Mucosa of descending colon (tissue), 3 donors: Measurements from ENCODE around the gene MCMBP. TPM values are rescaled to one million over a fixed set of nuclear protein-coding genes. Genes with fewer than 3 reads are reported as not detected.

Experiments
- ATAC-seq: fragments of 200-7000 bp; cut with Tn5 transposase; one replicate; pipeline ENCODE4 v1.9.1; 2020; ENCODE audit warnings: mild to moderate bottlenecking, moderate library complexity
- DNase-seq, 3 donors: peaks; one replicate each; pipeline ENCODE4 v3.0.0-alpha.2; 2020
- H3K36me3 ChIP-seq: fragments of 200-600 bp; one replicate; pipeline ENCODE4 v1.8.0; 2021; ENCODE audit warnings: low read depth, mild to moderate bottlenecking
- H3K4me1 ChIP-seq: fragments of 200-600 bp; one replicate; pipeline ENCODE4 v1.8.0; 2021; ENCODE audit warnings: low read depth, mild to moderate bottlenecking
- H3K4me3 ChIP-seq: fragments of 200-600 bp; one replicate; pipeline ENCODE4 v1.8.0; 2021; ENCODE audit warnings: mild to moderate bottlenecking
- H3K9me3 ChIP-seq: fragments of 200-600 bp; one replicate; pipeline ENCODE4 v1.8.0; 2021; ENCODE audit warnings: mild to moderate bottlenecking
- intact Hi-C, 2 donors: fragments of 100-400 bp; cut with DNase I in 1 of 2; cut with micrococcal nuclease in 1 of 2; formaldehyde crosslinking; loops; one replicate each; pipeline versions ENCODE4 v1.11.0 to v1.11.1; 2022; cut with DNase I, micrococcal nuclease
- total RNA-seq, 3 donors: library from RNA; stranded (reverse); fragmentation: NEBNext Ultra II Directional in 2 of 3; extraction: Animal tissue kit (Norgen Biotek cat#: 25700) in 2 of 3; gene quantifications; one replicate each; pipeline versions ENCODE4 v1.2.1 to v1.2.4, GENCODE V29; 2021 to 2023
- TF ChIP-seq, protein P1 (sequence below): fragments of 200-600 bp; IDR thresholded peaks from one replicate; pipeline ENCODE4 v1.8.0; 2022; ENCODE audit warnings: antibody characterized with exemption, mild to moderate bottlenecking
- donor health status: DM: no; HTN: no; CAD: no; lungs with moderate emphysema.
- donor health status: DM: no; HTN: no; CAD: no.
- donor health status: DM: no; HTN: yes; CAD: no.

The MCMBP gene
- total RNA-seq, 3 donors from 2014 or later = 38.8 to 50.4 (median 39.6) TPM

DNA sequence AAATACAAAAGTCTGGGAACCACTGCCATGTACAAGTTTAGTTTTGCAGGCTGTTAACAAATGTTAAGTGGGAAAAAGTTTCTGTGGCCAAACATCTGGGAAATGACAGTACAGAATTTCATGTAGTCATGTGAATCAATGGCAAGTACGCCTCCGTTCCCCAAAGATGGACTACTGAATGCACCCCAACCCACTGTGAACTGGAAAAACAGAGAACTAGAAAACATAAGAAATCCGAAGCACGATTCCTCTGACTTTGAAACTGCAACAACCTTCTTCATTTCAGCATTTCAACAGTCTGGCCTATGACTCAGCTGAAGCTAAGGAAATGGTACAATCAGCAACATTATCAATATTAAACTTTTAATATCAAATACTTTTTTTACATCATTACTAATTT lies 41.8 kb downstream of the MCMBP start:
- Histone ChIP-seq H3K4me1 (no peaks in the 10 kb centered on the region), H3K9me3 (no peaks in the 10 kb centered on the region), H3K36me3 (no peaks in the 10 kb centered on the region), H3K4me3 (no peak overlapping the region)
- TF ChIP-seq, protein P1, sequence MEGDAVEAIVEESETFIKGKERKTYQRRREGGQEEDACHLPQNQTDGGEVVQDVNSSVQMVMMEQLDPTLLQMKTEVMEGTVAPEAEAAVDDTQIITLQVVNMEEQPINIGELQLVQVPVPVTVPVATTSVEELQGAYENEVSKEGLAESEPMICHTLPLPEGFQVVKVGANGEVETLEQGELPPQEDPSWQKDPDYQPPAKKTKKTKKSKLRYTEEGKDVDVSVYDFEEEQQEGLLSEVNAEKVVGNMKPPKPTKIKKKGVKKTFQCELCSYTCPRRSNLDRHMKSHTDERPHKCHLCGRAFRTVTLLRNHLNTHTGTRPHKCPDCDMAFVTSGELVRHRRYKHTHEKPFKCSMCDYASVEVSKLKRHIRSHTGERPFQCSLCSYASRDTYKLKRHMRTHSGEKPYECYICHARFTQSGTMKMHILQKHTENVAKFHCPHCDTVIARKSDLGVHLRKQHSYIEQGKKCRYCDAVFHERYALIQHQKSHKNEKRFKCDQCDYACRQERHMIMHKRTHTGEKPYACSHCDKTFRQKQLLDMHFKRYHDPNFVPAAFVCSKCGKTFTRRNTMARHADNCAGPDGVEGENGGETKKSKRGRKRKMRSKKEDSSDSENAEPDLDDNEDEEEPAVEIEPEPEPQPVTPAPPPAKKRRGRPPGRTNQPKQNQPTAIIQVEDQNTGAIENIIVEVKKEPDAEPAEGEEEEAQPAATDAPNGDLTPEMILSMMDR = no peak
- no peak for ATAC-seq
- intact Hi-C loops = loop anchor here in 1 of 2 donors (10.0 kb wide), 1 partner anchor 76 kb away; no protein-coding TSS in a partner anchor
- no peak for DNase-seq

DNA sequence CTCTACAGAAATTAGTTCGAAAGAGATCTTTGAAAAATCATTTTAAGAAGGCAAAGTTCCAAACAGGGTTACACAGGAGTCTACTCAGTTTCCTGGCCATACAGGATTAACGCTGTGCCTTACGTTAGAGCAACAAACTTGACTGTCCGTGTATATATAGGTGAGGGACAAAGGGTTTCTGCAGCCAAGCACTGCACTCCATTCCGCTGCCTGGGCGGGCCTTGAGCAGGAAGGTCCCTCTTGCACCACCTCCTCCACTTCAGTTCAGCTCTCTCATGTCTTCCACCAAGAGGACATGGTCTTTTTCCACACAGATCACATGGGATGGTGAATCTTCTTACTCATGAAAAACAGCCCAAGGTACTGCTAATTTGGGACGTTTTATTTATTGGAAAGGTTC lies 43.2 kb downstream of the MCMBP start:
- intact Hi-C loops = no loop called here
- no peaks in the 10 kb centered on the region for H3K9me3 ChIP-seq
- TF ChIP-seq, protein P1 = no peak
- H3K4me3 ChIP-seq = no peak overlapping the region
- no peak for ATAC-seq
- no peaks in the 10 kb centered on the region for H3K36me3 ChIP-seq
- no peak for DNase-seq
- no peaks in the 10 kb centered on the region for H3K4me1 ChIP-seq

DNA sequence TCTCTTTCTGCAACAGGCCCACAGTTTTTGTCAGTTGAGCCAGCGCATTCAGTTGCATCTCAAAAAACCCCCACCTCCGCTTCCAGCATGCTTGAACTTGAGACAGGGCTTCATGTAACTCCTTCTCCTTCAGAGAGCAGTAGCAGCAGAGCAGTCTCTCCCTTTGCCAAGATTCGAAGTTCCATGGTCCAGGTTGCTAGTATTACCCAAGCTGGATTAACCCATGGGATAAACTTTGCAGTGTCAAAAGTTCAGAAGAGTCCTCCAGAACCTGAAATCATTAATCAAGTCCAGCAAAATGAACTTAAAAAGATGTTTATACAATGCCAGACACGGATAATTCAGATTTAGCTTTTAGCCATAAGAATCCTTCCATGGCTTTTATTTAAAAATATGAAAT lies 45.2 kb downstream of the MCMBP start:
- Histone ChIP-seq H3K36me3 (no peaks in the 10 kb centered on the region), H3K4me1 (no peaks in the 10 kb centered on the region), H3K9me3 (no peaks in the 10 kb centered on the region), H3K4me3 (no peak overlapping the region)
- ATAC-seq (no peak), DNase-seq (no peak)
- intact Hi-C loops = no loop called here
- TF ChIP-seq, protein P1 = no peak

DNA sequence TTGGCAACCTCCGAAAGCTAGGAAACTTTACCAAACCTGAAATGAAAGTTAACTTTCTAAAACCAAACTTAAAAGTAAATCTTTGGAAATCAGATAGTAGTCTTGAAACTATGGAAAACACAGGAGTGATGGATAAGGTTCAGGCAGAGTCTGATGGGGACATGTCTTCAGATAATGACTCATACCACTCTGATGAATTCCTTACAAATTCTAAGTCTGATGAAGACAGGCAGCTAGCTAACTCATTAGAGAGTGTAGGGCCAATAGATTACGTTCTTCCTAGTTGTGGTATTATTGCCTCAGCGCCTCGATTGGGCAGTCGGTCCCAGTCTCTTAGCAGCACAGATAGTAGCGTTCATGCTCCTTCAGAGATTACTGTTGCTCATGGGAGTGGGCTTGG lies 45.9 kb downstream of the MCMBP start:
- DNase-seq (no peak), ATAC-seq (no peak)
- Histone ChIP-seq H3K4me1 (no peaks in the 10 kb centered on the region), H3K9me3 (no peaks in the 10 kb centered on the region), H3K36me3 (no peaks in the 10 kb centered on the region), H3K4me3 (no peak overlapping the region)
- TF ChIP-seq, protein P1 = no peak
- intact Hi-C loops = no loop called here

DNA sequence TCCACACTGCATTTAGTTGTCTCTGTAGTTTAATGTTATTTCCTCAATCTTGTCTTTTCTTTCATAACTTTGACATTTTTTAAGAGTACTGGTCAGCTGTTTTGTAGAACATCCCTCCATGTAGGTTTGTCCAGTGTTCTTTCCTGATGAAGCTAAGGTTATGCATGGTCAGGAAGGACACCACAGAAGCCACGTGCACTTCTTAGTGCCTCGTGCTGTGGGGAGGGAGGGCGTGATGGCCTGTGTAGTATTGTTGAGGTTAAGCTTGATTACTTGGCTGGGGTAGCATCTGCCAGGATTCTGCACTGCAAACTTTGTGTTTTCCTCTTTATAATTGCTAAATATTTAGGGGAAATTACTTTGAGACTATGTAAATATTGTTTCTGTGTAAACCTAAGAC lies 48.3 kb downstream of the MCMBP start:
- TF ChIP-seq, protein P1 = no peak
- intact Hi-C loops = no loop called here
- DNase-seq (no peak), ATAC-seq (no peak)
- Histone ChIP-seq H3K4me3 (no peak overlapping the region), H3K9me3 (no peaks in the 10 kb centered on the region), H3K36me3 (no peaks in the 10 kb centered on the region), H3K4me1 (no peaks in the 10 kb centered on the region)

DNA sequence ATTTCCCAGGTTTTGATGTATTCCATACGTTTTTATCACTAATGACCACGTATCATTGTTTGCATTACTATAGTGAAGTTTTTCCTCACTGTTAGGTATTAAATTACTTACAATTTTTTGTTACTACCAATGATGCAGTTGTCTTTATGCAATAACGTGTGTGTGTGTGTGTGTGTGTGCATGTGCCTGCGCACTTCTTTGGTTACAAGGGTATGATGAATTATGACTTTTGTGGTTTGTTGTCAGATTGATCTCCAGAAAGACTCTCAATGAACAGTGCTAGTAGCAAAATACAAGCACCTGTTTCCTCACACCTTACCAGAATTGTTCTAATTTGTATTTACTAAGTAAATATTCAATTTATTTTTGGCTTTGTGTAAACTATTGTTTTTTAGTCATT lies 51.5 kb downstream of the MCMBP start:
- ATAC-seq = no peak
- H3K36me3 ChIP-seq = no peaks in the 10 kb centered on the region
- no peaks in the 10 kb centered on the region for H3K9me3 ChIP-seq
- H3K4me1 ChIP-seq = no peaks in the 10 kb centered on the region
- intact Hi-C loops = no loop called here
- TF ChIP-seq, protein P1 = no peak
- H3K4me3 ChIP-seq = no peak overlapping the region
- no peak for DNase-seq
